Lung (tissue), 12 donors: ENCODE measurements around the gene CDC42BPG. TPM values are rescaled to one million over a fixed set of nuclear protein-coding genes. Genes with fewer than 3 reads are reported as not detected.

Source experiments
- ATAC-seq: fragments of 200-7000 bp; cut with Tn5 transposase; one replicate; pipeline ENCODE4 v1.9.1; 2020; ENCODE audit warnings: moderate number of reproducible peaks; ENCODE audit not compliant: insufficient read depth, low FRiP score
- DNase-seq, 3 donors: peaks; one replicate each; pipeline ENCODE4 v3.0.0-alpha.2; 2013 to 2017
- H3K27ac ChIP-seq, 2 donors: one replicate each; pipeline ENCODE4 v1.5.1; 2013; ENCODE audit warnings: mild to moderate bottlenecking in 2 of 2, moderate library complexity in 2 of 2, control low read depth in 1 of 2, inconsistent platforms in 1 of 2, low read depth in 1 of 2, low read length in 1 of 2
- H3K27me3 ChIP-seq, 3 donors: one replicate each; pipeline ENCODE4 v1.5.1; 2013; ENCODE audit warnings: low read length in 2 of 3; ENCODE audit not compliant: control insufficient read depth in 3 of 3, insufficient read depth in 3 of 3
- H3K36me3 ChIP-seq, 4 donors: one replicate each; pipeline ENCODE4 v1.5.1; 2013; ENCODE audit warnings: low read length in 4 of 4, mild to moderate bottlenecking in 1 of 4, moderate library complexity in 1 of 4; ENCODE audit not compliant: control insufficient read depth in 4 of 4, insufficient read depth in 4 of 4
- H3K4me1 ChIP-seq, 5 donors: one replicate each; pipeline ENCODE4 v1.5.1; 2013; ENCODE audit warnings: low read length in 5 of 5, mild to moderate bottlenecking in 2 of 5, moderate library complexity in 1 of 5; ENCODE audit not compliant: control insufficient read depth in 5 of 5, insufficient read depth in 5 of 5
- H3K4me3 ChIP-seq: one replicate; pipeline ENCODE4 v1.5.1; 2013; ENCODE audit warnings: mild to moderate bottlenecking, control low read depth, moderate library complexity
- H3K9ac ChIP-seq, 2 donors: one replicate each; pipeline ENCODE4 v1.5.1; 2013; ENCODE audit warnings: low read length in 2 of 2, control low read depth in 1 of 2; ENCODE audit not compliant: insufficient read depth in 1 of 2
- H3K9me3 ChIP-seq, 4 donors: one replicate each; pipeline ENCODE4 v1.5.1; 2013; ENCODE audit warnings: low read length in 3 of 4, mild to moderate bottlenecking in 1 of 4, moderate library complexity in 1 of 4; ENCODE audit not compliant: control insufficient read depth in 4 of 4, insufficient read depth in 3 of 4
- CTCF ChIP-seq: IDR thresholded peaks from 2 replicates; pipeline ENCODE4 v1.5.1; 2012; ENCODE audit warnings: mild to moderate bottlenecking; ENCODE audit errors: control extremely low read depth, extremely low read depth
- WGBS, 2 donors: extraction: QIAGEN DNeasy Blood & Tissue Kit; methylation state at CpG; one replicate each; pipeline ENCODE4 v1.1.7; 2013; 5-methylcytosine and 5-hydroxymethylcytosine counted together
- polyA plus RNA-seq, 2 donors: library from polyadenylated mRNA; stranded (reverse); fragments of 200-250 nt; gene quantifications; one replicate each; pipeline ENCODE4 v1.2.1, GENCODE V29; 2013
- total RNA-seq, 2 donors: library from RNA; depleted of rRNA in 1 of 2; stranded (reverse); fragments of >200 nt in 1 of 2; gene quantifications; one replicate each; pipeline ENCODE4 v1.2.1, GENCODE V29; 2014 to 2021
- donor health status: control.
- donor health status: control.
- donor health status: Bipolar disorder and iron deficiency.
- donor health status: healthy.
- donor health status: DM: yes; HTN: yes; CAD: no.

CDC42BPG gene
- total and polyA plus RNA-seq, 4 donors: 7.1 to 23.5 (median 10.6) TPM

- H3K4me1 ChIP-seq: peaks cover 0 to 18% (median 8%) of the 10 kb centered on the region in 5 donors
- H3K9me3 ChIP-seq: no peaks in the 10 kb centered on the region
- 46 to 56% methylated on average over 25 to 27 of the region's 27 CpGs for WGBS, 2 donors
- ATAC-seq: no peak
- H3K4me3 ChIP-seq: peak overlapping the region; percentile 12
- no peak overlapping the region for H3K9ac ChIP-seq
- H3K27ac ChIP-seq: peak overlapping the region in 1 of 2 donors; percentile 50
- H3K27me3 ChIP-seq: no peaks in the 10 kb centered on the region
- H3K36me3 ChIP-seq: peaks cover 0 to 9% (median 1%) of the 10 kb centered on the region in 4 donors
- TF ChIP-seq CTCF: no peak
- DNase-seq: no peak
Observed at GRCh38 chr11:64843686-64844329, 645 bp downstream of the CDC42BPG start.

- Histone ChIP-seq H3K27ac (peak overlapping the region in 1 of 2 donors; percentile 69), H3K27me3 (no peaks in the 10 kb centered on the region), H3K4me3 (no peak overlapping the region), H3K9ac (no peak overlapping the region), H3K4me1 (peaks cover 0 to 16% (median 8%) of the 10 kb centered on the region in 5 donors), H3K9me3 (no peaks in the 10 kb centered on the region), H3K36me3 (peaks cover 0 to 13% (median 1%) of the 10 kb centered on the region in 4 donors)
- no peak for TF ChIP-seq CTCF
- ATAC-seq: no peak
- 68 to 81% methylated on average over 19 of the region's 19 CpGs for WGBS, 2 donors
- DNase-seq: no peak
Observed at GRCh38 chr11:64842851-64843685, 1.4 kb downstream of the CDC42BPG start.

- H3K4me3 ChIP-seq: no peak overlapping the region
- H3K9me3 ChIP-seq: no peaks in the 10 kb centered on the region
- no peak for ATAC-seq
- no peak for TF ChIP-seq CTCF
- H3K27me3 ChIP-seq: no peaks in the 10 kb centered on the region
- peak overlapping the region in 1 of 2 donors; percentile 69 for H3K27ac ChIP-seq
- H3K9ac ChIP-seq: no peak overlapping the region
- peaks cover 0 to 14% (median 8%) of the 10 kb centered on the region in 5 donors for H3K4me1 ChIP-seq
- 71 to 84% methylated on average over 6 of the region's 6 CpGs for WGBS, 2 donors
- peak in 1 of 3 donors; percentile 30 for DNase-seq
- H3K36me3 ChIP-seq: peaks cover 0 to 13% (median 1%) of the 10 kb centered on the region in 4 donors
Observed at GRCh38 chr11:64842366-64842759, 2.1 kb downstream of the CDC42BPG start.
